ENCODE results near the gene CTH. TPM values are rescaled to one million over a fixed set of nuclear protein-coding genes. Genes with fewer than 3 reads are reported as not detected.
"Not testable (repeated sequence)": the region's sequence is repeated elsewhere in the genome, so short reads cannot be mapped to it uniquely, and the experiment has no call there.

The CTH gene
- total RNA-seq, 2 donors from 2014 or later: 19.1 to 26.2 TPM

DNA sequence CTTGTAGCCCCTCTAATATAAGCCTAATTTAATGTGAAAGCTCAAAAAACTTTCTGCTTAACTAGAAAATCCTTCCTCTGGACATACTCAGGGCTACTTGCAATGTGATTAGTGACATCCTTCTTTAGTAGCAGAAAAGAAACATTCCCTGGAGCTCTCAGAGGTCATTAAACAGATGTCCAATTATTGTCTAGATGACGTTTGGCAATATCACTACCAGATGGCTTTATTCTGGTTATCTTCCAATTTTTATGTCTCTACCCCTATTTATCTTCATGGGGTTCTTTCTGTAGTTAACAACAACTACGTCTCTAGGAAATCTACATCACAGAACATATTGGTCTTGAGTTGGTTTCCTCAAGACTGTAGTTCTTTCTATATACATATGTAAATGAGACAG, 44.2 kb downstream of the CTH start:
- Mint-ChIP-seq H3K27ac (no peak overlapping the region), H3K4me3 (no peak overlapping the region), H3K27me3 (ENCODE audit: insufficient read depth) (no peaks in the 10 kb centered on the region), H3K36me3 (ENCODE audit: low read depth) (no peaks in the 10 kb centered on the region), H3K4me1 (peaks cover 6% of the 10 kb centered on the region), H3K9me3 (peaks cover 5% of the 10 kb centered on the region)
- Histone ChIP-seq H3K9ac (ENCODE audit: extremely low read depth, low read length, poor library complexity, severe bottlenecking) (no peak overlapping the region), H3K27ac (ENCODE audit: low read depth, low read length) (no peak overlapping the region), H3K4me3 (ENCODE audit: low read length) (no peak overlapping the region), H3K27me3 (ENCODE audit: control insufficient read depth, insufficient read depth, low read length, poor library complexity, severe bottlenecking) (no peaks in the 10 kb centered on the region), H3K9me3 (ENCODE audit: control insufficient read depth, low read length) (no peaks in the 10 kb centered on the region), H3K4me1 (ENCODE audit: control insufficient read depth, insufficient read depth, low read length) (peaks cover 5% of the 10 kb centered on the region), H3K36me3 (ENCODE audit: control insufficient read depth, insufficient read depth, low read length) (no peaks in the 10 kb centered on the region)
- TF ChIP-seq, protein P1, sequence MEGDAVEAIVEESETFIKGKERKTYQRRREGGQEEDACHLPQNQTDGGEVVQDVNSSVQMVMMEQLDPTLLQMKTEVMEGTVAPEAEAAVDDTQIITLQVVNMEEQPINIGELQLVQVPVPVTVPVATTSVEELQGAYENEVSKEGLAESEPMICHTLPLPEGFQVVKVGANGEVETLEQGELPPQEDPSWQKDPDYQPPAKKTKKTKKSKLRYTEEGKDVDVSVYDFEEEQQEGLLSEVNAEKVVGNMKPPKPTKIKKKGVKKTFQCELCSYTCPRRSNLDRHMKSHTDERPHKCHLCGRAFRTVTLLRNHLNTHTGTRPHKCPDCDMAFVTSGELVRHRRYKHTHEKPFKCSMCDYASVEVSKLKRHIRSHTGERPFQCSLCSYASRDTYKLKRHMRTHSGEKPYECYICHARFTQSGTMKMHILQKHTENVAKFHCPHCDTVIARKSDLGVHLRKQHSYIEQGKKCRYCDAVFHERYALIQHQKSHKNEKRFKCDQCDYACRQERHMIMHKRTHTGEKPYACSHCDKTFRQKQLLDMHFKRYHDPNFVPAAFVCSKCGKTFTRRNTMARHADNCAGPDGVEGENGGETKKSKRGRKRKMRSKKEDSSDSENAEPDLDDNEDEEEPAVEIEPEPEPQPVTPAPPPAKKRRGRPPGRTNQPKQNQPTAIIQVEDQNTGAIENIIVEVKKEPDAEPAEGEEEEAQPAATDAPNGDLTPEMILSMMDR (conservative IDR thresholded peaks at IDR 0.05): no peak
- no peak for DNase-seq
- WGBS, 2 experiments (ENCODE audit: insufficient coverage in 1 of 2, insufficient read length in 1 of 2): 60 to 77% methylated on average over 1 to 2 of the region's 2 CpGs

DNA sequence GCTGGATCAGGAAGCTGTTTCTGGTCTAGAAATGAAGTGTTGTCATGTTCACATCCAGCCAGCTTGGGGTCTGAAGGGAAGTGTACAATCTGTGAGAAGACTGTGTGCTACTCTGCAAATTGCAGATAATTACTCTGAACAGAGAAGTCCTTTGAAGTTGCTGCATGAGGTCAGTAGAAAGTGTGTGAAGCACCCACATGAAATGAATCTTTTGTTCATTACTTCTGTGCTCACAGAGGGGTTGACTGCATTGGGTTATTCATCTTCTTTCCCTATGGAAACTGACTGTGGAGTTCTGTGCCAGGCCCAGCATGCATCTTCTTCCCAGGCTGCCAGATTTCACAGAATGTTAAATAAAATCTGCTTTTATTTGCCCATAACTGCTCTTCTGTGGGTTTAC, 47.1 kb downstream of the CTH start:
- Mint-ChIP-seq H3K9me3 (no peaks in the 10 kb centered on the region), H3K27me3 (ENCODE audit: insufficient read depth) (no peaks in the 10 kb centered on the region), H3K4me1 (peaks cover 22% of the 10 kb centered on the region), H3K27ac (no peak overlapping the region), H3K4me3 (no peak overlapping the region), H3K36me3 (ENCODE audit: low read depth) (no peaks in the 10 kb centered on the region)
- DNase-seq: no peak
- Histone ChIP-seq H3K27me3 (ENCODE audit: control insufficient read depth, insufficient read depth, low read length, poor library complexity, severe bottlenecking) (no peaks in the 10 kb centered on the region), H3K36me3 (ENCODE audit: control insufficient read depth, insufficient read depth, low read length) (no peaks in the 10 kb centered on the region), H3K4me3 (ENCODE audit: low read length) (no peak overlapping the region), H3K4me1 (ENCODE audit: control insufficient read depth, insufficient read depth, low read length) (peaks cover 6% of the 10 kb centered on the region), H3K27ac (ENCODE audit: low read depth, low read length) (no peak overlapping the region), H3K9me3 (ENCODE audit: control insufficient read depth, low read length) (no peaks in the 10 kb centered on the region), H3K9ac (ENCODE audit: extremely low read depth, low read length, poor library complexity, severe bottlenecking) (no peak overlapping the region)
- TF ChIP-seq, protein P1 (conservative IDR thresholded peaks at IDR 0.05): no peak

DNA sequence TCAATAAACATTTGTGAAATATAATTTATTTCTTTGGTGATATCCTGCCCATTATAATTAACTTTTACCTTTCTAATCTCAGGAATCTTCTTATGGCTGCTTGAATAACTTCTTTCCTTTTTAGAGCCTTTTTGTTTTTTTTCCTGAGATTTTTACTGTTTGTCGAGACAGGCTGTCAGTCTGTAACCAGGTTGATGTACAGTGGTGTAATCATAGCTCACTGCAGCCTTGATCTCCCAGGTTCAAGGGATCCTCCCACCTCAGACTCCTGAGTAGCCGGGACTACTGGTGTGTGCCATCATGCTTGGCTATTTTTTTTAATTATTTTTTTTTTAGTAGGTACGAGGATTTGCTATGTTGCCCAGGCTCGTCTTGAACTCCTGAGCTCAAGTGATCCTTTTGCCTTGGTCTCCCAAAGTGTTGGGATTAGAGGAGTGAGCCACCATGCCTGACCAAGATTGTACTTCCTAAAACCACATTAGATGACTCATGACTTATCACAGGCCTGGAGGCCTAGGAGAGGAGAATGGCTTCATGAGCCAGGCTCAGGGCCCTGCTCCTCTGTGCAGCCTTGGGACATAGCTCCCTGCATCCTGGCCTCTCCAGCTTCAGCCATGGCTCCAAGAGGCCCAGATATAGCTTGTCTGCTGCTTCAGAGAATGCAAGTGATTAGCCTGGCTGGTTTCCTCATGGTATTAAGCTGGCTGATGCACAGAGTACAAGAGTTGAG, 48.6 kb downstream of the CTH start:
- no peaks in the 10 kb centered on the region for H3K27me3 ChIP-seq (ENCODE audit: control insufficient read depth, insufficient read depth, low read length, poor library complexity, severe bottlenecking)
- Mint-ChIP-seq H3K27me3 (ENCODE audit: insufficient read depth) (no peaks in the 10 kb centered on the region), H3K36me3 (ENCODE audit: low read depth) (no peaks in the 10 kb centered on the region), H3K4me1 (peaks cover 22% of the 10 kb centered on the region), H3K9me3 (peaks cover 1% of the 10 kb centered on the region), H3K27ac (peak overlapping the region; percentile 78), H3K4me3 (no peak overlapping the region)
- peaks cover 6% of the 10 kb centered on the region for H3K4me1 ChIP-seq (ENCODE audit: control insufficient read depth, insufficient read depth, low read length)
- no peak overlapping the region for H3K9ac ChIP-seq (ENCODE audit: extremely low read depth, low read length, poor library complexity, severe bottlenecking)
- peak overlapping the region; percentile 28 for H3K4me3 ChIP-seq (ENCODE audit: low read length)
- H3K27ac ChIP-seq (ENCODE audit: low read depth, low read length): no peak overlapping the region
- no peaks in the 10 kb centered on the region for H3K36me3 ChIP-seq (ENCODE audit: control insufficient read depth, insufficient read depth, low read length)
- H3K9me3 ChIP-seq (ENCODE audit: control insufficient read depth, low read length): no peaks in the 10 kb centered on the region
- WGBS, 2 experiments (ENCODE audit: insufficient coverage in 1 of 2, insufficient read length in 1 of 2): 88 to 93% methylated on average over 3 to 4 of the region's 4 CpGs
- TF ChIP-seq, protein P1 (conservative IDR thresholded peaks at IDR 0.05): no peak
- DNase-seq: no peak

DNA sequence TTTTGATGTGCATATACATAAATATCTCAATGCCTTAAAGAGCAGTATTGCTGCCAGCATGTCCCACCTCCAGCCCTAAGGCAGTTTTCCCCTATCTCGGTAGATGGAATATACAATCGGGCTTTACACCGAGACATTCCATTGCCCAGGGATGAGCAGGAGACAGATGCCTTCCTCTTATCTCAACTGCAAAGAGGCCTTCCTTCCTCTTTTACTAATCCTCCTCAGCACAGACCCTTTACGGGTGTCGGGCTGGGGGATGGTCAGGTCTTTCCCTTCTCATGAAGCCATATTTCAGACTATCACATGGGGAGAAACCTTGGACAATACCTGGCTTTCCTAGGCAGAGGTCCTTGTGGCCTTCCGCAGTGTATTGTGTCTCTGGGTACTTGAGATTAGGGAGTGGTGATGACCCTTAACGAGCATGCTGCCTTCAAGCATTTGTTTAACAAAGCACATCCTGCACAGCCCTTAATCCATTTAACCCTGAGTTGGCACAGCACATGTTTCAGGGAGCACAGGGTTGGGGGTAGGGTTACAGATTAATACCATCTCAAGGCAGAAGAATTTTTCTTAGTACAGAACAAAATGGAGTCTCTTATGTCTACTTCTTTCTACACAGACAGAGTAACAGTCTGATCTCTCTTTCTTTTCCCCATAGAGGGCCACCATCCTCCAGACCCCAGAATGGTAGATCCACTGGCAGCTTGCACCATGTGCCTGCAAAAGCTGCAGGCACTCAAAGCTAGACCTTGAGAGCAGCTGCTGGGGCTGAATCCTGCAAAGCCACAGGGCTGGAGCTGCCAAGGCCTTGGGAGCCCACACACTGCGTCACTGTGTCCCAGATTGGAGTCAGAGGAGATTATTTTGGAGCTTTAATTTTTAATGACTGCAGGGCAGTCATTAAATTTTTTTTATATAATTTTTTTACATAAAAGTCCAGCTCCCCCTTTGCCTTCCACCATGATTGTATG, 50.0 kb downstream of the CTH start:
- WGBS, 2 experiments (ENCODE audit: insufficient coverage in 1 of 2, insufficient read length in 1 of 2): 73% methylated on average over 6 of the region's 8 CpGs; no CpG with 5 or more reads in 1 of the 2 experiments

More for the DNA sequence above, 50.0 kb downstream of the CTH start:
- H3K27ac Mint-ChIP-seq: peak overlapping the region; percentile 78
- H3K9ac ChIP-seq (ENCODE audit: extremely low read depth, low read length, poor library complexity, severe bottlenecking); H3K27me3 ChIP-seq (ENCODE audit: control insufficient read depth, insufficient read depth, low read length, poor library complexity, severe bottlenecking); H3K36me3 ChIP-seq (ENCODE audit: control insufficient read depth, insufficient read depth, low read length); H3K36me3 Mint-ChIP-seq (ENCODE audit: low read depth); H3K27me3 Mint-ChIP-seq (ENCODE audit: insufficient read depth); H3K9me3 ChIP-seq (ENCODE audit: control insufficient read depth, low read length); H3K9me3 Mint-ChIP-seq; H3K4me3 Mint-ChIP-seq; DNase-seq; H3K4me3 ChIP-seq (ENCODE audit: low read length); H3K27ac ChIP-seq (ENCODE audit: low read depth, low read length); H3K4me1 ChIP-seq (ENCODE audit: control insufficient read depth, insufficient read depth, low read length): not testable (repeated sequence)
- H3K4me1 Mint-ChIP-seq: peaks cover 22% of the 10 kb centered on the region
